HFFc6 (cell line): ENCODE results near the gene BMP8B. TPM values are rescaled to one million over a fixed set of nuclear protein-coding genes. Genes with fewer than 3 reads are reported as not detected.

ENCODE experiments used
- DNase-seq: peaks from one replicate; pipeline ENCODE4 v3.0.0-alpha.2; 2018
- H3K27ac Mint-ChIP-seq: 2 replicates; pipeline ENCODE4 v1.8.0; 2020; ENCODE audit warnings: mild to moderate bottlenecking, mixed read lengths
- H3K27me3 Mint-ChIP-seq: 2 replicates; pipeline ENCODE4 v1.8.0; 2021; ENCODE audit warnings: mild to moderate bottlenecking, moderate library complexity, mixed read lengths; ENCODE audit not compliant: insufficient read depth
- H3K36me3 Mint-ChIP-seq: 2 replicates; pipeline ENCODE4 v1.8.0; 2021; ENCODE audit warnings: low read depth, mixed read lengths
- H3K4me1 Mint-ChIP-seq: 2 replicates; pipeline ENCODE4 v1.8.0; 2020; ENCODE audit warnings: low read depth, mixed read lengths
- H3K4me3 Mint-ChIP-seq: 2 replicates; pipeline ENCODE4 v1.8.0; 2020; ENCODE audit warnings: mild to moderate bottlenecking, moderate library complexity, mixed read lengths
- H3K9me3 Mint-ChIP-seq: 2 replicates; pipeline ENCODE4 v1.8.0; 2020; ENCODE audit warnings: mild to moderate bottlenecking, mixed read lengths
- total RNA-seq, 6 experiments: library from RNA; stranded (reverse); fragmentation: NEBNext Ultra II Directional; extraction: Animal tissue kit (Norgen Biotek cat#: 25700); gene quantifications; 2 replicates in 1 of 6; 3 replicates in 5 of 6; pipeline ENCODE4 v1.2.3, GENCODE V29; 2021
- TF ChIP-seq, protein P1 (sequence below): fragments of 200-600 bp; sonication (generic); IDR thresholded peaks from 2 replicates; pipeline ENCODE4 v1.5.0; 2021; ENCODE audit warnings: antibody characterized with exemption, mild to moderate bottlenecking

BMP8B gene
- total RNA-seq, 6 experiments from 2014 or later = not detected

GRCh38 chr1:39727932-39728317 is 60.7 kb downstream of the BMP8B start:
- DNase-seq = no peak
- Mint-ChIP-seq H3K36me3 (no peaks in the 10 kb centered on the region), H3K4me1 (no peaks in the 10 kb centered on the region), H3K27ac (no peak overlapping the region), H3K4me3 (no peak overlapping the region), H3K27me3 (peaks cover 39% of the 10 kb centered on the region), H3K9me3 (no peaks in the 10 kb centered on the region)
- TF ChIP-seq, protein P1, sequence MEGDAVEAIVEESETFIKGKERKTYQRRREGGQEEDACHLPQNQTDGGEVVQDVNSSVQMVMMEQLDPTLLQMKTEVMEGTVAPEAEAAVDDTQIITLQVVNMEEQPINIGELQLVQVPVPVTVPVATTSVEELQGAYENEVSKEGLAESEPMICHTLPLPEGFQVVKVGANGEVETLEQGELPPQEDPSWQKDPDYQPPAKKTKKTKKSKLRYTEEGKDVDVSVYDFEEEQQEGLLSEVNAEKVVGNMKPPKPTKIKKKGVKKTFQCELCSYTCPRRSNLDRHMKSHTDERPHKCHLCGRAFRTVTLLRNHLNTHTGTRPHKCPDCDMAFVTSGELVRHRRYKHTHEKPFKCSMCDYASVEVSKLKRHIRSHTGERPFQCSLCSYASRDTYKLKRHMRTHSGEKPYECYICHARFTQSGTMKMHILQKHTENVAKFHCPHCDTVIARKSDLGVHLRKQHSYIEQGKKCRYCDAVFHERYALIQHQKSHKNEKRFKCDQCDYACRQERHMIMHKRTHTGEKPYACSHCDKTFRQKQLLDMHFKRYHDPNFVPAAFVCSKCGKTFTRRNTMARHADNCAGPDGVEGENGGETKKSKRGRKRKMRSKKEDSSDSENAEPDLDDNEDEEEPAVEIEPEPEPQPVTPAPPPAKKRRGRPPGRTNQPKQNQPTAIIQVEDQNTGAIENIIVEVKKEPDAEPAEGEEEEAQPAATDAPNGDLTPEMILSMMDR = no peak

DNA sequence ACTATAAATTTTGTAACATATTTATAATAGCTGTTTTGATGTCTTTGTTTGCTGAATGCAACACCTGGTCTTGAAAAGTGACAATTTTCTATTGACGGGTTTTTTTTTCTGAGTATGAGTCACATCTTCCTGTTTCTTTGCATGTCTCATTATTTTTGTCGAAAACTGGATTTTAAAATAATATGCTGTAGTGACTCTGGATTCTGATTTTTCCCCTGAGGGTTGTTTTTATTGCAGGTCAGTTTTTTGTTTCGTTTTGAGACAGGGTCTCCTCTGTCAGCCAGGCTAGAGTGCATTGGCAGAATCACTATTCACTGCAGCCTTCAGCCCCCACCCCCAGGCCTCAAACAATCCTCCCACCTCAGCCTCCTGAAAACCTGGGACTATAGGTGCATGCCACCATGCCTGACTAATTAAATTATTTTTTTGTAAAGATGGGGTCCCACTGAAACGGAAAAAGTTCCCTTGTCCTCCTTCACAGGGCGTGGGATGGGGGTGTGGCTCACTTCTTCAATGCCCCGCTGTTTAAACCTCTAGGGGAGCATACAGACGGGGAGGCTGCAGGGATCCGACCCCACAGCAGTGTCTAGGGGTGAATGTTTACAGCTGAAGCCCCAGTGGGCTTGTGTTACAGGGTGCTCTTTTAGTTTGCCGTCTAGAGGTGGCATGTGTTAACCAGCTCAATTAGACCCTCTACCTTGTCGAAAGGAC is 61.3 kb downstream of the BMP8B start:
- no peaks in the 10 kb centered on the region for H3K4me1 Mint-ChIP-seq
- H3K27me3 Mint-ChIP-seq = peaks cover 35% of the 10 kb centered on the region
- H3K27ac Mint-ChIP-seq = no peak overlapping the region
- H3K36me3 Mint-ChIP-seq = no peaks in the 10 kb centered on the region
- no peak overlapping the region for H3K4me3 Mint-ChIP-seq
- TF ChIP-seq, protein P1 = no peak
- no peaks in the 10 kb centered on the region for H3K9me3 Mint-ChIP-seq
- no peak for DNase-seq

GRCh38 chr1:39726600-39726999 is 62.1 kb downstream of the BMP8B start:
- Mint-ChIP-seq H3K4me1 (no peaks in the 10 kb centered on the region), H3K27ac (no peak overlapping the region), H3K27me3 (peaks cover 38% of the 10 kb centered on the region), H3K9me3 (no peaks in the 10 kb centered on the region), H3K4me3 (no peak overlapping the region), H3K36me3 (no peaks in the 10 kb centered on the region)
- TF ChIP-seq, protein P1 = no peak
- no peak for DNase-seq

DNA sequence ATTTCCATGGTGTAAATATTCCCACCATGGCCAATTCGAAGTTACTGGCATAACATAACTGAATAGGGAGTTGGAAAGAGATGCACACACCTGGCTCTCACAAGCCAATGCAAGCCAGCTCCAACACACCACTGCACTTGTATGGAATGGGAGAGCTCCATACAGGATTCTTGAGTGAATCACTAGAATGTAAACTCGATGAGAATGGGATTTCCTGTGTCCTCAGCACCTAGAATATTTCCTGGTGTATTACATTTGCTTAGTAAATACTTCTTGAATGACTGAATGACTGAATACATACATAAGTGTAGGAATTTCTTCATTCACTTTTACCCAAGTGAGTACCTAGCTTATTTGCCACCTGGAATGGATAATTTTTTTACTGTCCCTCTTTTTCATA is 66.2 kb downstream of the BMP8B start:
- no peak for DNase-seq
- TF ChIP-seq, protein P1 = no peak
- Mint-ChIP-seq H3K27me3 (peaks cover 30% of the 10 kb centered on the region), H3K36me3 (no peaks in the 10 kb centered on the region), H3K4me3 (no peak overlapping the region), H3K27ac (no peak overlapping the region), H3K4me1 (no peaks in the 10 kb centered on the region), H3K9me3 (no peaks in the 10 kb centered on the region)

- Mint-ChIP-seq H3K4me3 (no peak overlapping the region), H3K27ac (no peak overlapping the region), H3K27me3 (peaks cover 30% of the 10 kb centered on the region), H3K9me3 (no peaks in the 10 kb centered on the region), H3K4me1 (no peaks in the 10 kb centered on the region), H3K36me3 (no peaks in the 10 kb centered on the region)
- TF ChIP-seq, protein P1 = no peak
- no peak for DNase-seq
These were observed 67.0 kb downstream of the BMP8B start for GRCh38 chr1:39721664-39722063.
